Measurements from ENCODE around the gene TMEM97. TPM values are rescaled to one million over a fixed set of nuclear protein-coding genes. Genes with fewer than 3 reads are reported as not detected.
A peak's percentile ranks its signal among the peaks of the same experiment; 100 is the strongest.
"Not testable (repeated sequence)": the region's sequence is repeated elsewhere in the genome, so short reads cannot be mapped to it uniquely, and the experiment has no call there.

TMEM97 gene
- total RNA-seq, 5 donors from 2014 or later (not counting 1 experiment from before 2014, with no cell fraction given), result 3.4 to 7.2 (median 5.1) TPM

DNA sequence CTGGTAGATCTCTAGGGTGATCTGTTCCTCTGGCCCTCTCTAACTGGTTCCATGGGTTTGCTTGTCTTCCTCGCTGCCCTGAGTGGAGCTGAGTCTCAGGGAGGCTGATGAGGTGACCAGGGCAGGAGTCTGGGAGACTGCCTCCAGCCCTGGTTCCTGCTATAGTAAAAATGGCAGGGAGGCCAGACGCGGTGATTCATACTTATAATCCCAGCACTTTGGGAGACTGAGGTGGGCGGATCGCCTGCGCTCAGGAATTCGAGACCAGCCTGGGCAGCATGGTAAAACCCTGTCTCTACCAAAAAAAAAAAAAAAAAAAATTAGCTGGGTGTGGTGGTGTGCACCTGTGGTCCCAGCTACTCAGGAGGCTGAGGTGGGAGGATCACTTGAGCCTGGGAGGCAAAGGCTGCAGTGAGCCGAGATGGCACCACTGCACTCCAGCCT is 19.8 kb downstream of the TMEM97 start:
- ChIA-PET CTCF (interaction anchor here in 1 of 2 donors (1.6 kb wide), 1 partner anchor 19 kb away, joined by 5 read pairs; the partner anchor contains the start of gene POLDIP2), POLR2A (interaction anchor here in 1 of 2 donors (0.6 kb wide), 1 partner anchor 10 kb away, joined by 5 read pairs; no protein-coding TSS in a partner anchor)
- H3K27ac Mint-ChIP-seq; DNase-seq; H3K9me3 ChIP-seq; H3K4me3 Mint-ChIP-seq; H3K27ac ChIP-seq (ENCODE audit: low read length); H3K9me3 Mint-ChIP-seq; H3K27me3 ChIP-seq (replicated peaks in 1 of 2; ENCODE audit: control insufficient read depth in 2 of 2, extremely low read depth in 1 of 2, insufficient read depth in 2 of 2, low read length in 1 of 2); H3K27me3 Mint-ChIP-seq; ATAC-seq (replicated peaks in 1 of 4); H3K4me3 ChIP-seq (ENCODE audit: control insufficient read depth in 1 of 2, extremely low read depth in 1 of 2, low read length in 1 of 2): not testable (repeated sequence)
- H3K36me3 ChIP-seq (ENCODE audit: control insufficient read depth in 2 of 2, extremely low read depth in 1 of 2, insufficient read depth in 1 of 2, low read length in 1 of 2), result peaks cover 7 to 46% of the 10 kb centered on the region in 2 donors
- peaks cover 12 to 26% of the 10 kb centered on the region in 2 experiments for H3K4me1 ChIP-seq (ENCODE audit: control insufficient read depth in 1 of 2, extremely low read depth in 1 of 2, insufficient read depth in 2 of 2, low read length in 2 of 2)
- no CpG with 5 or more reads among the region's 8 CpGs for WGBS (ENCODE audit: insufficient coverage)
- Mint-ChIP-seq H3K36me3 (peaks cover 14% of the 10 kb centered on the region), H3K4me1 (peaks cover 39 to 44% (median 43%) of the 10 kb centered on the region in 3 donors)

DNA sequence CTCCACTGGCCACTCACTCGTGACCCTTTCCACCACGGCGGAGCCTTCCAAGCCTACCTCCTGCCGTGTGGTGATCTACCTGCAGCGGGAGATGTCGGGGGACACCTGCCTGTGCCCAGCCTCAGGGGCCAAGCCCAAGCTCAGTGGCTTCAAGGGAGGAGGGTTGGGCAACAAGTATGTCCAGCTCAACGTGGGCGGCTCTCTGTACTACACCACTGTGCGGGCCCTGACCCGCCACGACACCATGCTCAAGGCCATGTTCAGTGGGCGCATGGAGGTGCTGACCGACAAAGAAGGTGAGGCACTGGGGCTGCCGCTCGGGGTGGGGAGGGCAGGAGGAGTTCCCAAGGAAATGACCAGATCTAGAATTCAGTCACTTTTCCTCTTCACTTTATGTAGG is 20.4 kb downstream of the TMEM97 start:
- WGBS (ENCODE audit: insufficient coverage), result 97% methylated on average over 8 of the region's 15 CpGs
- Mint-ChIP-seq H3K27ac (no peak overlapping the region), H3K4me1 (peaks cover 33 to 38% (median 36%) of the 10 kb centered on the region in 3 donors), H3K36me3 (peaks cover 19% of the 10 kb centered on the region), H3K9me3 (no peaks in the 10 kb centered on the region), H3K4me3 (no peak overlapping the region), H3K27me3 (no peaks in the 10 kb centered on the region)
- CTCF ChIA-PET, result no interaction called here
- Histone ChIP-seq H3K36me3 (ENCODE audit: control insufficient read depth in 2 of 2, extremely low read depth in 1 of 2, insufficient read depth in 1 of 2, low read length in 1 of 2) (peaks cover 7 to 52% of the 10 kb centered on the region in 2 donors), H3K4me1 (ENCODE audit: control insufficient read depth in 1 of 2, extremely low read depth in 1 of 2, insufficient read depth in 2 of 2, low read length in 2 of 2) (peaks cover 10 to 19% of the 10 kb centered on the region in 2 experiments), H3K9me3 (no peaks in the 10 kb centered on the region), H3K27ac (ENCODE audit: low read length) (no peak overlapping the region), H3K4me3 (ENCODE audit: control insufficient read depth in 1 of 2, extremely low read depth in 1 of 2, low read length in 1 of 2) (no peak overlapping the region), H3K27me3 (replicated peaks in 1 of 2; ENCODE audit: control insufficient read depth in 2 of 2, extremely low read depth in 1 of 2, insufficient read depth in 2 of 2, low read length in 1 of 2) (no peaks in the 10 kb centered on the region)
- no peak for DNase-seq
- POLR2A ChIA-PET, result interaction anchor here in 1 of 2 donors (0.6 kb wide), 1 partner anchor 11 kb away, joined by 5 read pairs; no protein-coding TSS in a partner anchor
- no peak for ATAC-seq (replicated peaks in 1 of 4)

DNA sequence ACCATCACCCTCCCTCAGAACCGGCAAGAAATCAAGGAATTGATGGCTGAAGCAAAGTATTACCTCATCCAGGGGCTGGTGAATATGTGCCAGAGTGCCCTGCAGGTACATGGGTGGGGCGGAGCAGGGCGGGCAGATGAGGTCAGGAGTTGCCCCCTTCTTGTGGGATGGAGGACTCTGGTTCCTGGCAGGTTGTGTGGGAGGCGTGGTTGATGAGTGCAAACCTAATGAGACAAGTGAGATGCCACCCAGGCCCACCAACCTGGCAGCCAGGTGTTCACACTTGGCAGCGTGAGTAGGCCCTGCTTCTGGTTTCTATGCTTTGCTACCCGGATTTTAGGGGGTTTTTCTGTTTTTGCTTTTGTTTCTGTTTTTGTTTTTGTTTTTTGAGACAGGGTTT is 21.4 kb downstream of the TMEM97 start:
- Mint-ChIP-seq H3K4me1 (peaks cover 28 to 29% (median 28%) of the 10 kb centered on the region in 3 donors), H3K27ac (no peak overlapping the region), H3K4me3 (no peak overlapping the region), H3K9me3 (no peaks in the 10 kb centered on the region), H3K27me3 (no peaks in the 10 kb centered on the region), H3K36me3 (peaks cover 19% of the 10 kb centered on the region)
- no peak overlapping the region for H3K27ac ChIP-seq (ENCODE audit: low read length)
- ChIA-PET POLR2A (no interaction called here), CTCF (no interaction called here)
- peaks cover 6 to 12% of the 10 kb centered on the region in 2 experiments for H3K4me1 ChIP-seq (ENCODE audit: control insufficient read depth in 1 of 2, extremely low read depth in 1 of 2, insufficient read depth in 2 of 2, low read length in 2 of 2)
- no peaks in the 10 kb centered on the region for H3K9me3 ChIP-seq
- ATAC-seq (replicated peaks in 1 of 4) (no peak), DNase-seq (no peak)
- no peaks in the 10 kb centered on the region for H3K27me3 ChIP-seq (replicated peaks in 1 of 2; ENCODE audit: control insufficient read depth in 2 of 2, extremely low read depth in 1 of 2, insufficient read depth in 2 of 2, low read length in 1 of 2)
- H3K36me3 ChIP-seq (ENCODE audit: control insufficient read depth in 2 of 2, extremely low read depth in 1 of 2, insufficient read depth in 1 of 2, low read length in 1 of 2), result peaks cover 10 to 58% of the 10 kb centered on the region in 2 donors
- no peak overlapping the region for H3K4me3 ChIP-seq (ENCODE audit: control insufficient read depth in 1 of 2, extremely low read depth in 1 of 2, low read length in 1 of 2)
- 84% methylated on average over 5 of the region's 6 CpGs for WGBS (ENCODE audit: insufficient coverage)

DNA sequence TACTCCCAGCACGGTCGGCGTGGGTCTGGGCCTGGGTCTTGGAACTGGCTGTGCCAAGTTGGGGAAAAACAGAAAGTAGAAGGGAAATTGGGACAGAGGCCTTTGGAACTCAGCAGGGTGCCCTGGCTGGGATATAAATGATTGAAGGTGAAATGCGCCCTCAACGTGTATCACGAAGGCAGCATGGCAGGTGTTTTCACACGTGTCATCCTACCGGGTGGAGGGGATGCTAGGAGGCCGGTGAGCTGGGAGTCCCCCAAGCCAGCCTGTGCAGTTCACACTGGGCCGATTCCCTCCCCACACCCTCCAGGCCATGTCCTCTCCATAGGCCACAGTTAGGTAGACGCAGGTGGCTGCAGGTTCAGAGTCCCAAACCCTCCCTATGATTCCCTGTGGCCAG is 22.5 kb downstream of the TMEM97 start:
- Histone ChIP-seq H3K27ac (ENCODE audit: low read length) (no peak overlapping the region), H3K4me3 (ENCODE audit: control insufficient read depth in 1 of 2, extremely low read depth in 1 of 2, low read length in 1 of 2) (no peak overlapping the region), H3K4me1 (ENCODE audit: control insufficient read depth in 1 of 2, extremely low read depth in 1 of 2, insufficient read depth in 2 of 2, low read length in 2 of 2) (peaks cover 3 to 4% of the 10 kb centered on the region in 2 experiments), H3K27me3 (replicated peaks in 1 of 2; ENCODE audit: control insufficient read depth in 2 of 2, extremely low read depth in 1 of 2, insufficient read depth in 2 of 2, low read length in 1 of 2) (no peaks in the 10 kb centered on the region), H3K9me3 (no peaks in the 10 kb centered on the region), H3K36me3 (ENCODE audit: control insufficient read depth in 2 of 2, extremely low read depth in 1 of 2, insufficient read depth in 1 of 2, low read length in 1 of 2) (peaks cover 10 to 70% of the 10 kb centered on the region in 2 donors)
- WGBS (ENCODE audit: insufficient coverage), result 97% methylated on average over 7 of the region's 11 CpGs
- ATAC-seq (replicated peaks in 1 of 4) (no peak), DNase-seq (no peak)
- H3K4me3 Mint-ChIP-seq, result no peak overlapping the region
- POLR2A ChIA-PET, result no interaction called here
- no peak overlapping the region for H3K27ac Mint-ChIP-seq
- peaks cover 19% of the 10 kb centered on the region for H3K36me3 Mint-ChIP-seq
- H3K27me3 Mint-ChIP-seq, result no peaks in the 10 kb centered on the region
- CTCF ChIA-PET, result no interaction called here
- H3K4me1 Mint-ChIP-seq, result peaks cover 18 to 21% (median 20%) of the 10 kb centered on the region in 3 donors
- H3K9me3 Mint-ChIP-seq, result no peaks in the 10 kb centered on the region

DNA sequence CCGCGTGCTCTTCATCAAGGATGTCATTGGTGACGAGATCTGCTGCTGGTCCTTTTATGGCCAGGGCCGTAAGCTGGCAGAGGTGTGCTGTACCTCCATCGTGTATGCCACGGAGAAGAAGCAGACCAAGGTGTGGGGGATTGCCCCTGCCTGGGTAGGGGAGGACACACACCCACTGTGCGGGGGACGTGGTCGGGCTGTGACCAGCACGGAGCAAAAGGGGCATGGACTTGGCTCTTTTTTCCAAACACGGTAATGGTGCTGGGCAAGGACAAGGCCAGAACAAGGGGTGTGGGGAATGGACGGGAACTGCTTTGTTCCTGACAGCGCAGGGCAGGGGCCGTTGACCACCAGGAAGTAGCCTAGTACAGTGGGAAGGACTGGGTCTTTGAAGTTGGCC is 23.3 kb downstream of the TMEM97 start:
- peaks cover 24% of the 10 kb centered on the region for H3K36me3 Mint-ChIP-seq
- Histone ChIP-seq H3K4me3 (ENCODE audit: control insufficient read depth in 1 of 2, extremely low read depth in 1 of 2, low read length in 1 of 2) (no peak overlapping the region), H3K27ac (ENCODE audit: low read length) (no peak overlapping the region), H3K36me3 (ENCODE audit: control insufficient read depth in 2 of 2, extremely low read depth in 1 of 2, insufficient read depth in 1 of 2, low read length in 1 of 2) (peaks cover 10 to 78% of the 10 kb centered on the region in 2 donors), H3K9me3 (no peaks in the 10 kb centered on the region), H3K4me1 (ENCODE audit: control insufficient read depth in 1 of 2, extremely low read depth in 1 of 2, insufficient read depth in 2 of 2, low read length in 2 of 2) (no peaks in the 10 kb centered on the region), H3K27me3 (replicated peaks in 1 of 2; ENCODE audit: control insufficient read depth in 2 of 2, extremely low read depth in 1 of 2, insufficient read depth in 2 of 2, low read length in 1 of 2) (no peaks in the 10 kb centered on the region)
- ATAC-seq (replicated peaks in 1 of 4), result no peak
- H3K4me1 Mint-ChIP-seq, result peaks cover 10 to 13% (median 13%) of the 10 kb centered on the region in 3 donors
- POLR2A ChIA-PET, result no interaction called here
- no peaks in the 10 kb centered on the region for H3K9me3 Mint-ChIP-seq
- CTCF ChIA-PET, result no interaction called here
- no peak overlapping the region for H3K27ac Mint-ChIP-seq
- no peak overlapping the region for H3K4me3 Mint-ChIP-seq
- 93% methylated on average over 14 of the region's 14 CpGs for WGBS (ENCODE audit: insufficient coverage)
- H3K27me3 Mint-ChIP-seq, result no peaks in the 10 kb centered on the region
- DNase-seq, result no peak

DNA sequence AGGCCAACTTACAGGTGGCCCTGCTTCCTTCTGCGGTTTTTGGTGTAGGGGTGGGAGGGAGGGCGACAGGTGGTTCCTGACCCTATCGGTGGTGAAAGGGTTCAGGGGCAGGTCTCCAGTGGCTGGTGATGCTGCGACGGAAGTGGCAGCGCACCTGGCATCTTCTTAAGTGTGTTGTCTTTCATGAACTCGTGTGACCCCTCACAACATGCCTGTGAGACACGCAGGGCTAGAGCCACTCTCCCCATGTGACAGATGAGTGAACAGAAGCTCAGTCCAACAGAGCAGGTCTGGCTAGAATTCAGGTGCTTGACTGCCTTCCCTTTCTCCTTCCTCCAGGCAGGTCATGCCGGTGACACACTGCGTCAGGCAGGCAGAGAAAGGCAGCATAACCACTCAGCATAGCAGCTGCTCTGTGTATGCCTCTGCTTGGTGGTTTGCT is 24.5 kb downstream of the TMEM97 start:
- POLR2A ChIA-PET, result interaction anchor here in 1 of 2 donors (0.6 to 0.8 kb wide), 3 partner anchors 12 to 569 kb away, joined by 4 read pairs; no protein-coding TSS in a partner anchor
- ATAC-seq (replicated peaks in 1 of 4), result peak in 2 of 4 experiments; percentile 21 to 51

More for the DNA sequence above, 24.5 kb downstream of the TMEM97 start:
- DNase-seq, result no peak
- CTCF ChIA-PET, result no interaction called here
- 58% methylated on average over 8 of the region's 10 CpGs for WGBS (ENCODE audit: insufficient coverage)
- H3K27me3 Mint-ChIP-seq, result no peaks in the 10 kb centered on the region
- H3K4me1 ChIP-seq (ENCODE audit: control insufficient read depth in 1 of 2, extremely low read depth in 1 of 2, insufficient read depth in 2 of 2, low read length in 2 of 2), result no peaks in the 10 kb centered on the region
- H3K27me3 ChIP-seq (replicated peaks in 1 of 2; ENCODE audit: control insufficient read depth in 2 of 2, extremely low read depth in 1 of 2, insufficient read depth in 2 of 2, low read length in 1 of 2), result no peaks in the 10 kb centered on the region
- peaks cover 14 to 89% of the 10 kb centered on the region in 2 donors for H3K36me3 ChIP-seq (ENCODE audit: control insufficient read depth in 2 of 2, extremely low read depth in 1 of 2, insufficient read depth in 1 of 2, low read length in 1 of 2)
- no peak overlapping the region for H3K4me3 Mint-ChIP-seq
- peak overlapping the region in 1 of 2 donors; percentile 50 for H3K27ac Mint-ChIP-seq
- H3K27ac ChIP-seq (ENCODE audit: low read length), result no peak overlapping the region
- H3K4me3 ChIP-seq (ENCODE audit: control insufficient read depth in 1 of 2, extremely low read depth in 1 of 2, low read length in 1 of 2), result no peak overlapping the region
- peaks cover 27% of the 10 kb centered on the region for H3K36me3 Mint-ChIP-seq
- no peaks in the 10 kb centered on the region for H3K9me3 Mint-ChIP-seq
- H3K9me3 ChIP-seq, result no peaks in the 10 kb centered on the region
- peaks cover 0 to 4% (median 2%) of the 10 kb centered on the region in 3 donors for H3K4me1 Mint-ChIP-seq

Measured in T-cell (primary cell).